ENCODE results near the gene NTMT1. TPM values are rescaled to one million over a fixed set of nuclear protein-coding genes. Genes with fewer than 3 reads are reported as not detected.
A peak's percentile ranks its signal among the peaks of the same experiment; 100 is the strongest.

Gene NTMT1
- total and polyA plus RNA-seq, 9 of the 15 experiments (the other 6 are each of a cell fraction or from before 2014, with no cell fraction given), result 42.1 to 116 (median 74.7) TPM

- no TSS peak for BruUV-seq (replicated peaks)
These were observed 49.1 kb upstream of the NTMT1 start for GRCh38 chr9:129576546-129577543.

More at GRCh38 chr9:129576546-129577543, 49.1 kb upstream of the NTMT1 start:
- in situ Hi-C loops (cut with MboI), result no loop called here
- 71% methylated on average over 31 of the region's 34 CpGs for WGBS (ENCODE audit: insufficient coverage, low coverage, missing lambda C conversion rate)
- Histone ChIP-seq H3K9me1 (ENCODE audit: control insufficient read depth, insufficient read depth, low read length) (no peaks in the 10 kb centered on the region), H4K20me1 (replicated peaks; ENCODE audit: control insufficient read depth, insufficient read depth, low read length) (no peaks in the 10 kb centered on the region), H3K4me3 (no peak overlapping the region), H3K36me3 (ENCODE audit: control insufficient read depth, insufficient read depth, low read length) (no peaks in the 10 kb centered on the region), H3K9me3 (replicated peaks; ENCODE audit: control insufficient read depth, insufficient read depth, low read depth, low read length) (no peaks in the 10 kb centered on the region; the same call in none of the 2 replicates), H3K79me2 (ENCODE audit: control insufficient read depth, insufficient read depth, low read length) (no peaks in the 10 kb centered on the region), H3K4me2 (ENCODE audit: insufficient read depth, low read length) (no peak overlapping the region), H3K27me3 (ENCODE audit: control insufficient read depth in 2 of 2, insufficient read depth in 2 of 2, low read length in 2 of 2) (no peaks in the 10 kb centered on the region), H3K4me1 (replicated peaks in 1 of 2; ENCODE audit: control insufficient read depth in 2 of 2, insufficient read depth in 2 of 2, low read length in 2 of 2) (peaks cover 0 to 20% of the 10 kb centered on the region in 2 experiments; a peak in 2 of 5 replicates), H2AFZ (ENCODE audit: low read depth, low read length) (no peak overlapping the region), H3K9ac (ENCODE audit: insufficient read depth in 1 of 2, low read depth in 2 of 2, low read length in 2 of 2) (no peak overlapping the region), H3K27ac (ENCODE audit: extremely low read depth, low read depth, low read length) (no peak overlapping the region)
- peak; percentile 49; the same call in 1 of the 2 replicates for TF ChIP-seq BCOR (IDR thresholded peaks at IDR 0.05)
- 0 out of 4 replicates have a peak, but pooled peaks of 1 of the 2 experiments have one; percentile 29 for TF ChIP-seq KDM1A (IDR thresholded peaks at IDR 0.05)
- no peak for TF ChIP-seq TAF9B (IDR thresholded peaks at IDR 0.05; ENCODE audit: partially characterized antibody)
- TF ChIP-seq ZNF280A (IDR thresholded peaks at IDR 0.05; ENCODE audit: low read depth, partially characterized antibody), result no peak
- FAIRE-seq (no peak), ATAC-seq (no peak), DNase-seq (ENCODE audit: extremely low read depth in 1 of 4, low spot score in 3 of 4) (no peak)
- ChIA-PET CTCF (ENCODE audit: low intra/inter-chr PET ratio) (no interaction called here), POLR2A (no interaction called here)
- intact Hi-C loops (cut with micrococcal nuclease), result no loop called here

Measured in K562 (cell line).